T-helper 2 cell treated with Interferon-gamma antibody and Interleukin-4, amounts not matched to agents 100 ng/mL and 5 ng/mL, for 36 hours (primary cell): ENCODE data around the gene NOXO1. TPM values are rescaled to one million over a fixed set of nuclear protein-coding genes. Genes with fewer than 3 reads are reported as not detected.

Experiments
- intact Hi-C: fragments of 100-400 bp; cut with micrococcal nuclease; formaldehyde crosslinking; loops from one replicate; pipeline ENCODE4 v1.15.1; 2023
- total RNA-seq: library from RNA; stranded (reverse); gene quantifications from 2 replicates; pipeline ENCODE4 v1.2.3, GENCODE V29; 2022

The NOXO1 gene
- total RNA-seq, 1 donor from 2014 or later: 0.25 TPM

DNA sequence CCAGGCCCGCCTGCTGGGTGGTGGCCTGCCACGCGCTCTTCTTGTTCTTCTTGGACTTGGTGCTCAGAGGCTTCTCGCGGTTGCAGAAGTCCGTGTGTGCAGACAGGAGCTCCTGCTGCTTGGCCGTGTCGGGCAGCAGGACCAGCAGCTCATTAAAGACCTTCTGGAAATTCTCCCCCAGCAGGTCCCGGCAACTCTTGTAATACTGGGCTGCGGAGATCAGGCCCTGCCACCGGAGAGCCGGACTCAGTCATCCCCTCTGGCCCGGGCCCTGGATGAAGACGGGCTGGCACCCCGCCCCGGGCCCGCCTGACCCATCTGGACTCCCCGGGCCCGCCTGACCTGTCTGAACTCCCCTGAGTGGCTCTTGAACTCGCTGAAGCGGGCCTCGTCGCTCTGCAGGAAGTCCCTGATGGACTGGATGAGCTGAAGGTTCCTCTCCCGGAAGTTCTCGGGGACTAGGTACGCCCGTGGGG lies 17.1 kb upstream of the NOXO1 start:
- intact Hi-C loops: no loop called here

DNA sequence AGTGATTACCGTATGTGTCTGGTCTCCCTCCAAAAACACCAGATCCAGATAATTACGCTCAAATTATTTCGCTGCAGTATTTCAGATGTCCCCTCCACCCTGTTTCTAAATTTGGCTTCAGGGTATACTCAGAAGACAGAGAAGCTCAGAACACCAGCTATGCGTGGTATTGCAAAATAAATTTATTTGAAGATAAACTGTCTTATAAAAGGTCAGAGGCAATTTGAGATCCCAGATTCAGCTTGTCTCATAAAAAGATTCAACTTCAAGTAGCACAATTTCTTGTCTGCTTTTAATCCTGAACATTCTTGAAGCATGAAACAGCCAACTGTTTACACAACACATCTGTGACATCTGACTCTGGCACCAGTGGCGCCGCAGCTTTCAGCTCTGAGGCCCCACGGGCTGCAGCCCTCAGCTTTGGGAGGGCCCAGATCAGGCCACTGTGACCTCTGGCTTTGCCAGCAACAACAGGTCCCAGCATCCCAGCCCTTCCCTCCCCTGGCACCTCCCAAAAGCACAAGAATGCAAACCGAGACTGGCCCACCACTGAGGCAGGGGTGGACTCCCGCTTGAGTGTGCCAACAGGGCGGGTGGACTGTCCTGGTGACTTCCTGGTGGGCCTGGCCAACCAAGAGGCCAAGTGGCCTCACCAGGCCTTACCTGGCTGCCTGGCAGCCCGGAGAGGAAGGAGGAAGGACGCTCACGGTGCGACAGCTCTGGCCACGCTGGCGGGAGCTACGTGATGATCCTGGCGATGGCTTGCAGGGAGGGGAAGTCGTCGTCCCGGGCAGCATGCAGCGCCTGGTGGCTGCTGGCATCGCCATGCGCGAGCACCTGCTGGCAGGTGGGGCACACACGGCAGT lies 16.5 kb upstream of the NOXO1 start:
- intact Hi-C loops: no loop called here

- intact Hi-C loops: loop anchor here (5.0 kb wide), 1 partner anchor 759 kb away; the partner anchor contains the start of gene SRRM2
Observed at GRCh38 chr16:1993731-1994131, 12.5 kb upstream of the NOXO1 start.

GRCh38 chr16:1992704-1993317 lies 11.5 kb upstream of the NOXO1 start:
- intact Hi-C loops: loop anchor here (5.0 kb wide), 1 partner anchor 759 kb away; the partner anchor contains the start of gene SRRM2

GRCh38 chr16:1991948-1992703 lies 10.9 kb upstream of the NOXO1 start:
- intact Hi-C loops: loop anchor here (1.0 to 5.0 kb wide), 3 partner anchors 9 to 760 kb away; partner anchors contain the start of genes RPS2 and SRRM2

- intact Hi-C loops: loop anchor here (1.0 to 5.0 kb wide), 3 partner anchors 8 to 761 kb away; partner anchors contain the start of genes RPS2 and SRRM2
Observed at GRCh38 chr16:1991588-1991947, 10.3 kb upstream of the NOXO1 start.

DNA sequence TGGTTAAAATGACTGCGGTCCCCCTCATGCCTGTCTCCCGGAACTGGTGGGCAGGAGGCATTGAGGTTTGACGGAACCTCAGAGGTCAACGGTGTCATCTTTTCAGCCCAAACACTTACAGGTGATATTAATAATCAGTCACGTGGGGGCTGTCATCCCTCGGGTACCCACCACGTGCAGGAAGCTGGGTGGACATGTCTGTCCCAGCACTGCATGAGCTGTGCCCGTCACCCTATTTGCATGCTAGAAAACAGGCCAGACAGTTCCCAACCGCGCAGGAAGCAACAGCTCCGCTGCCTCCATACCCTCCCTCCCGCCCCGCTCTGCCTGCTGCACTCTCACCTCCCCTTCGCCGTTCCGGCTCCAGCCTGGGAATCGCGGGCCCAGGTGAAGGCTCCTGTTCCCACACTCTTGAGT lies 9.9 kb upstream of the NOXO1 start:
- intact Hi-C loops: loop anchor here (1.0 to 5.0 kb wide), 3 partner anchors 8 to 761 kb away; partner anchors contain the start of genes RPS2 and SRRM2

GRCh38 chr16:1990351-1991134 lies 9.3 kb upstream of the NOXO1 start:
- intact Hi-C loops: loop anchor here (1.0 to 5.0 kb wide), 3 partner anchors 7 to 762 kb away; partner anchors contain the start of genes RPS2 and SRRM2

- intact Hi-C loops: loop anchor here (2.0 to 5.0 kb wide), 2 partner anchors 25 to 762 kb away; partner anchors contain the start of genes RPS2 and SRRM2
Observed at GRCh38 chr16:1990101-1990350, 8.8 kb upstream of the NOXO1 start.

DNA sequence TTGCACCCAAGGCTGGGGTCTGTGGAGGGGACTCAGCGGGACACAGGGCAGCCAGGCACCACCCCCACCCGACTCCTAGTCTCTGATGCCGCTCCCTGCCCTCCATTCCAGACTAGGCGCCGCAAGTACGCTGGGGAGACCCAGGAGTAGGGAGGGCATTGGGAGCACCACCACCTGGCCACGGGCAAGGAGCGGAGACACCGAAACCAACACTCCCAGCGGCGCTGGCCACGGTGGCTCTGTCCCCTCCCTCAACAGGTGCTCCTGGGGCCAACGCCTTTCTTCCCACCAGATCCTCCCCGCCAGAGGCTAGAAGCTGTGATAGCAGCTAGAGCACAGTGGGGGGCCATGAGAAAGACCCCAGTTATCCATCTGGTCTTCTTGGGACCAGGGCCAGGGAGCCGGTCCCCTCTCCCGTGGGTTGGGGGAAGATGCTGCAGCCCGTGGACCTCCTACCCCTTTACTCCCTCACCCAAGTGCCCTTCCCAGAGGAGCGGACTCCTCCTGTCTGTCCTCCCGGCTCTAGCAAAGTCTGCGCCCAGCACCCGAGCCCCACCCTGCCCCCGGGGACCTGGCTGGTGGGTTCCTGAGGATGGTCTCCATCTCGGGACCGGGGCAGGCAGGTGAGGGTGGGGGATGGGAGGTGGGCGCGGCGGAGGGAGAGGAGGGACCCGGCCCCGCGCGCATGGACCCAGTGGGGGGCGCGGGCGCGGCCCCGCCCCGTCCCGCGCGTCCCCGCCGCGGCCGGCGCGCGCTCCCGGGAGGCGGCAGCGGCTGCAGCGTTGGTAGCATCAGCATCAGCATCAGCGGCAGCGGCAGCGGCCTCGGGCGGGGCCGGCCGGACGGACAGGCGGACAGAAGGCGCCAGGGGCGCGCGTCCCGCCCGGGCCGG lies 8.2 kb upstream of the NOXO1 start, which contains the start of gene SYNGR3:
SYNGR3 (plus strand) TSS at position 762 of the 892 bp plus-strand sequence. CDS start 133 bp downstream, outside the sequence.
- intact Hi-C loops: loop anchor here (2.0 to 5.0 kb wide), 2 partner anchors 25 to 763 kb away; partner anchors contain the start of genes RPS2 and SRRM2

DNA sequence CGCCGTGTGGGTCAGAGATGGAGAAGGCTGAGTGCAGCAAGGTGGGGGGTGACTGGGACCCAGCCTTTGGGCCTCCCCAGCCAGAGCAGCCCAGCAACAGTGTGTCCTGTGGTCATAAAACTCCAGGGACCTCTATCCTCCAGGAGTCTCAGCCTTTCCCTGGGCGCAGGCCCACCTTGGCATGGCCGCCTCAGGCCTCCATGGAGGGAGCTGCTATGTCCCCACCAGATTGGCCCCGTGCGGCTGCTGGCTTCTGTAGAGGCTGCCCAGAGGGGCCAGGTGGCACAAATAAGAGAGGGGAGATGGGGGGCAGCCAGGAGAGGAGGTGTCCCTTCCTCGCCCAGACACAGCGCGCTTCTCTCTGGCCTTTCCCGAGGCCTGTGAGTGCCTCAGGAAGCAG lies 5.9 kb upstream of the NOXO1 start:
- intact Hi-C loops: no loop called here

- intact Hi-C loops: no loop called here
Observed at GRCh38 chr16:1985466-1986150, 4.3 kb upstream of the NOXO1 start.

DNA sequence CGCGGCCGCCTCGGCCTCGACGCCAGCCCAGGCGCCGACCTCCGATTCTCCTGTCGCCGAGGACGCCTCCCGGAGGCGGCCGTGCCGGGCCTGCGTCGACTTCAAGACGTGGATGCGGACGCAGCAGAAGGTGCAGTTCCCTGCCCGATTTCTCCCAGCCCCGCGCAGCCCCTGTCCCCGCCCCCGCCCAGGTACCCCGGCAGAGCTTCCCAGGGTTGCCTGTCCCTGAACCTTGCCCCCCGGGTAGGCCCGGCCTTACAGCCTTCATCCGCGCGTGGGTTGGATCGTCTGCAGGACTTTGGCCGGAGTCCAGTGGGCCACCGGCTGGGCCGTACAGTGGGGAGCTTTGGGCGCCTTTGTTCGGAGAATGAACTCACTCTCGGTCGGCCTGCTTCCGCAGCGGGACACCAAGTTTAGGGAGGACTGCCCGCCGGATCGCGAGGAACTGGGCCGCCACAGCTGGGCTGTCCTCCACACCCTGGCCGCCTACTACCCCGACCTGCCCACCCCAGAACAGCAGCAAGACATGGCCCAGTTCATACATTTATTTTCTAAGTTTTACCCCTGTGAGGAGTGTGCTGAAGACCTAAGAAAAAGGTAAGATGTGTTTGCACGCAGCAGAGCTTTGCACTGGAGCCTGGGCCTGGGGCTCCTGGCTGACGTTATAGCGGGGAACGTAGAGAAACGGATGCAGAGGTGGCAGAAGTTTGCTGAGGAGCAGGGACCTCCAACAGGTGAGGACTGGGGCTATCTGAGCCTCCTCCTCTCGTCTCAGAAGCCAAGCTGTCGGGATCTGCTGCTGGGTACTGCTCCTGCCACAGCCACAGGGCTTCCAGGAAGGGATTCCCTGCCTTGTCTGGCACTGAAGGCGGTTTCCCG lies 3.3 kb upstream of the NOXO1 start:
- intact Hi-C loops: loop anchor here (1.0 kb wide), 1 partner anchor 12 kb away; the partner anchor contains the start of gene TBL3

DNA sequence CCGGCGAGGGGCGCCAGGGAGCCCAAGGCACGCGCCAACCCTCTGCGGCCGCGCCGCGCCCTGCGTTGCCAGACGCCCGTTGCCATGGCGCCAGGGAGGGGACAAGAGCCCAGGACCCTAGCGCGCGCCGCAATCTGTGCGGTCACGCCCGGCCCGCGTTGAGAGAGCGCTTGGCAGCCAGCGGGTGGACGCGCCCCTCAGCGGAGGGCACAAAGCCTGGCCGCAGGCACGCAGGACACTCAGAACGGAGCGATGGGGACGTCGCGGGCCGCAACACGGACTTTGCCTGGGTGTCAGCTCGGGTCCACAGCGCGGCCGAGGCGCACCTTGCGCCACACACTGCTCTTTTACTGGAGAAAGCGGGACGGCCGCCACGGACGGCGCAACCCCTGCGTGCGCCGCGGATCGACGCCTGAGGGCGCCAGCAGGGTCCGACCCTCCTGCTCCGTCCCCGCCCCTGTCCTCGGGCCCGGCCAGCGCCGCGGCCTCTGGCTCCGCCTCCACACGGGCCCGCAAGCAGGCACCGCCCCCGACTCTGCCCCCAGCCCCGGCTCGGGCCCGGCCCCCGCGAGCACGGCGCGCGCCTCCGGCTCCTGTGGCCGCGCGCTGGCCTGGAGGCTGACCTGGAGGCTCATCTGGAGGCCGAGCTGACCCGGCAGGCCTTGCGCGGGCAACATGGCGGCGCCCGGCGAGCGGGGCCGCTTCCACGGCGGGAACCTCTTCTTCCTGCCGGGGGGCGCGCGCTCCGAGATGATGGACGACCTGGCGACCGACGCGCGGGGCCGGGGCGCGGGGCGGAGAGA lies 2.5 kb upstream of the NOXO1 start, which contains the start of gene GFER:
GFER (plus strand) TSS at position 650 of the 803 bp plus-strand sequence; CDS start at position 676, 26 bp downstream.
- intact Hi-C loops: loop anchor here (1.0 kb wide), 2 partner anchors 8 to 11 kb away; partner anchors contain the start of gene TBL3

DNA sequence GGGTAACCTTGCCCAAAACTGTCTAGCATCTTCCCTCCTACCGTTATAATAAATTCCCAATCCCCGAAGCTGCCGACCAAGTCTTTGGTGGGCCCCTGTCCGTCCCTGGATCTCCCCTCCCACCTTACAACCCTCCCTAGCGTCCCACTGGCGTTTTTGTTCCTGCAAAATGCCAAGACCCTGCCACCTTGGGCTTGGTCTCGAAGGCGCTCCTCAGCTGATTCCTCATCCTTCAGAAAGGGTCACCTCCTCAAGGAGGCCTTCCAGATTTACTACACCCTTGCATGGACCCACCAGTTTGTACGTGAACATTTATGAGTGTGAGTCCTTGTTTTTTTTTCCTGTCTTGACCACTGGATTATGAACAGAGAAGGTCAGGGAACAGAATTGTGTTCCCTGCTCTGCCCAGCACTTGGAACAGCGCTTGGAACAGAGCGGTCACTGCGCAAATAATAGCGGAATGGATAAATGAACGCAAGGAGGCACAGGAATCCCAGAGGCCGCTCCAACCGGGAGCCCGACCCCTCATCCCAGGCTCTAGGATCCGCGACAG lies 1.8 kb upstream of the NOXO1 start:
- intact Hi-C loops: loop anchor here (1.0 kb wide), 1 partner anchor 8 kb away; no protein-coding TSS in a partner anchor

DNA sequence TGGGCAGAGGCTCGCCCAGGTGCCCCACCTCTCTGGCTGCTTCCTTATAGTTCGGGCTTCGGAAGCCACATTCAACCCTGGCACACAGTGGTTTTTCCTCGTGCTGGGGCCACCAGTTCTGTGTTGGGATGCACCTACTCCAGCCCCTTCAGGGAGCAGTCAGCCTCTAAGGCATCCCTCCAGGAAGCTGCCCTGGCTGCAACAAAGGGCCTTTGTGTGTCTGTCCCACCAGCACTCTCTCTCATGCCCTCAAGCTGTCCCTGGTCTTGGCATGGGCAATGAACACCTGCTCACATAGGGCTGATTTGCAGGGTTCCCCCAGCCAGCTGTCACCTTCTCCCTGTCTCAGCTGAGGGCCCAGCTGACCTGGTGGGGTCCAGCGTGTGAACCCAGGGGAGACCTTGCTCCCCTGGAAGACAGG lies 754 bp upstream of the NOXO1 start:
- intact Hi-C loops: no loop called here
